Natural killer cell (primary cell): ENCODE measurements around the gene SSX2B. TPM values are rescaled to one million over a fixed set of nuclear protein-coding genes. Genes with fewer than 3 reads are reported as not detected.
"Not testable (repeated sequence)": the region's sequence is repeated elsewhere in the genome, so short reads cannot be mapped to it uniquely, and the experiment has no call there.

Source experiments
- ATAC-seq, 3 donors: fragments of 150-1000 bp in 2 of 3; fragments of 200-7000 bp in 1 of 3; cut with Tn5 transposase; 1 replicate in 1 of 3; 2 replicates in 2 of 3; pipeline ENCODE4 v1.10.0; 2021; ENCODE audit warnings: mild to moderate bottlenecking in 2 of 3, moderate library complexity in 2 of 3
- DNase-seq, 2 donors: peaks; one replicate each; pipeline versions ENCODE4 v3.0.0 to v3.0.0-alpha.2; 2013 to 2021; ENCODE audit warnings: mixed read lengths in 1 of 2
- H3K27ac ChIP-seq: one replicate; pipeline ENCODE4 v1.5.1; 2013; ENCODE audit warnings: mild to moderate bottlenecking, low read length
- H3K27me3 ChIP-seq: one replicate; pipeline ENCODE4 v1.6.1; 2013; ENCODE audit warnings: low read length; ENCODE audit not compliant: control insufficient read depth, insufficient read depth
- H3K36me3 ChIP-seq: one replicate; pipeline ENCODE4 v1.6.1; 2013; ENCODE audit warnings: low read length; ENCODE audit not compliant: control insufficient read depth, insufficient read depth
- H3K4me1 ChIP-seq: one replicate; pipeline ENCODE4 v1.6.1; 2013; ENCODE audit warnings: low read length; ENCODE audit not compliant: control insufficient read depth, insufficient read depth
- H3K4me3 ChIP-seq: one replicate; pipeline ENCODE4 v1.5.1; 2013; ENCODE audit warnings: low read length
- H3K9me3 ChIP-seq: one replicate; pipeline ENCODE4 v1.6.1; 2013; ENCODE audit warnings: low read length; ENCODE audit not compliant: control insufficient read depth, insufficient read depth
- H3K27ac Mint-ChIP-seq, 2 donors: one replicate each; pipeline ENCODE4 v1.8.0; 2022; ENCODE audit warnings: mild to moderate bottlenecking in 2 of 2, mixed read lengths in 2 of 2, moderate library complexity in 1 of 2
- H3K27me3 Mint-ChIP-seq, 2 donors: one replicate each; pipeline ENCODE4 v1.8.0; 2022; ENCODE audit warnings: low read depth in 2 of 2, mixed read lengths in 2 of 2
- H3K36me3 Mint-ChIP-seq: one replicate; pipeline ENCODE4 v1.8.0; 2022; ENCODE audit warnings: mixed read lengths
- H3K4me1 Mint-ChIP-seq, 2 donors: one replicate each; pipeline ENCODE4 v1.8.0; 2022; ENCODE audit warnings: mixed read lengths in 2 of 2
- H3K4me3 Mint-ChIP-seq: one replicate; pipeline ENCODE4 v1.8.0; 2022; ENCODE audit warnings: mild to moderate bottlenecking, moderate library complexity, mixed read lengths
- H3K9me3 Mint-ChIP-seq, 2 donors: one replicate each; pipeline ENCODE4 v1.8.0; 2022; ENCODE audit warnings: mixed read lengths in 2 of 2
- WGBS: methylation state at CpG from one replicate; pipeline ENCODE4 v1.1.7; 2013; ENCODE audit warnings: missing lambda C conversion rate; ENCODE audit not compliant: insufficient coverage; 5-methylcytosine and 5-hydroxymethylcytosine counted together
- intact Hi-C: fragments of 100-400 bp; cut with micrococcal nuclease; formaldehyde crosslinking; loops from one replicate; pipeline ENCODE4 v1.14.2; 2022
- total RNA-seq, 4 donors: library from RNA; stranded (reverse); fragments of 120-200 nt in 1 of 4; gene quantifications; one replicate each; pipeline versions ENCODE4 v1.2.3 to v1.2.4, GENCODE V29; 2013 to 2022

Gene SSX2B
- not detected for total RNA-seq
- not detected for total RNA-seq (2013)

DNA sequence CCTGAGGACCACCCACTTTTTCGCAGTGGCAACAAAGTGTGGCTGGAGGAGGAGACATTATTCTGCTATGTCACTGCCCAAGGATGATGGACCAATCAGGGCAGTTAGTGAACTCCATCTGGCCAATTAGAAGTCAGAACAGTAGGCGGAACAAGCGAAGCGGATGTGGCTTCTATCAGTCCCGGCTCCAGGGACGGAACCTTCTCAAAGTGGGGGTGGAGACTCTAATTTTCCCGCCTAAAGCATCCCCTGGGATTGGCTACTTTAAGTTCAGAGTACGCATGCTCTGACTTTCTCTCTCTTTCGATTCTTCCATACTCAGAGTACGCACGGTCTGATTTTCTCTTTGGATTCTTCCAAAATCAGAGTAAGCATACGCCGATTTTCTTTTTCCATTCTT is at the start of gene SSX2B:
Gene SSX2B, plus strand, starts transcription at position 301 of the 400 bp plus-strand sequence. CDS start 1,429 bp downstream, outside the sequence.
- H3K36me3 ChIP-seq, H3K27me3 ChIP-seq, H3K27ac Mint-ChIP-seq, H3K4me1 ChIP-seq, H3K36me3 Mint-ChIP-seq, intact Hi-C loops, H3K27me3 Mint-ChIP-seq, DNase-seq, H3K4me3 Mint-ChIP-seq, H3K4me3 ChIP-seq, H3K9me3 ChIP-seq, H3K9me3 Mint-ChIP-seq, ATAC-seq, H3K27ac ChIP-seq, H3K4me1 Mint-ChIP-seq: not testable (repeated sequence)
- WGBS = no CpG with 5 or more reads among the region's 13 CpGs

DNA sequence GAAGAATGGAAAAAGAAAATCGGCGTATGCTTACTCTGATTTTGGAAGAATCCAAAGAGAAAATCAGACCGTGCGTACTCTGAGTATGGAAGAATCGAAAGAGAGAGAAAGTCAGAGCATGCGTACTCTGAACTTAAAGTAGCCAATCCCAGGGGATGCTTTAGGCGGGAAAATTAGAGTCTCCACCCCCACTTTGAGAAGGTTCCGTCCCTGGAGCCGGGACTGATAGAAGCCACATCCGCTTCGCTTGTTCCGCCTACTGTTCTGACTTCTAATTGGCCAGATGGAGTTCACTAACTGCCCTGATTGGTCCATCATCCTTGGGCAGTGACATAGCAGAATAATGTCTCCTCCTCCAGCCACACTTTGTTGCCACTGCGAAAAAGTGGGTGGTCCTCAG is 44.0 kb upstream of the SSX2B start, which contains the start of gene SSX2:
Gene SSX2, minus strand, starts transcription at position 101 of the 400 bp plus-strand sequence. CDS start 1,429 bp downstream, outside the sequence.
- DNase-seq, H3K9me3 ChIP-seq, H3K27ac Mint-ChIP-seq, H3K4me3 ChIP-seq, H3K4me3 Mint-ChIP-seq, H3K27ac ChIP-seq, ATAC-seq, H3K4me1 Mint-ChIP-seq, H3K36me3 Mint-ChIP-seq, H3K4me1 ChIP-seq, H3K27me3 ChIP-seq, H3K27me3 Mint-ChIP-seq, H3K9me3 Mint-ChIP-seq, H3K36me3 ChIP-seq, intact Hi-C loops: not testable (repeated sequence)
- WGBS = no CpG with 5 or more reads among the region's 13 CpGs

DNA sequence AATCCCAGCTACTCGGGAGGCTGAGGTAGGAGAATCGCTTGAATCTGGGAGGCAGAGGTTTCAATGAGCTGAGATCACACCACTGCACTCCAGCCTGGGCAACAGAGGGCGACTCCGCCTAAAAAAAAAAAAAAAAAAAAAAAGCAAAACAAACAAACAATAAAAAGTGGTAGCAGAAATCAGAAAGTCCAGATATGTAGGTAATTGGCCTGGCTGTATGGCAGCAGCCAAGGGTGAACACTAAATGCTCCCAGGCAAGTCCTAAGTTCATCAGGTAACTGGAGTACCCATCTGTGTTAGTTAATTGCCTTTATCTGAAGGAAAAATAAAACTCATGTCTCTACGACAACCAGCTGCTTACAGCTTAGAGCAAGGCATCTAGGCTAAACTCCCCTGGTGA is 14.9 kb downstream of the SSX2B start:
- H3K27me3 ChIP-seq, H3K9me3 Mint-ChIP-seq, H3K4me1 ChIP-seq, H3K4me1 Mint-ChIP-seq, H3K27me3 Mint-ChIP-seq, H3K27ac ChIP-seq, intact Hi-C loops, H3K36me3 ChIP-seq, H3K36me3 Mint-ChIP-seq, H3K4me3 ChIP-seq, H3K9me3 ChIP-seq, DNase-seq, ATAC-seq, H3K4me3 Mint-ChIP-seq, H3K27ac Mint-ChIP-seq: not testable (repeated sequence)
- WGBS = no CpG with 5 or more reads among the region's 5 CpGs

DNA sequence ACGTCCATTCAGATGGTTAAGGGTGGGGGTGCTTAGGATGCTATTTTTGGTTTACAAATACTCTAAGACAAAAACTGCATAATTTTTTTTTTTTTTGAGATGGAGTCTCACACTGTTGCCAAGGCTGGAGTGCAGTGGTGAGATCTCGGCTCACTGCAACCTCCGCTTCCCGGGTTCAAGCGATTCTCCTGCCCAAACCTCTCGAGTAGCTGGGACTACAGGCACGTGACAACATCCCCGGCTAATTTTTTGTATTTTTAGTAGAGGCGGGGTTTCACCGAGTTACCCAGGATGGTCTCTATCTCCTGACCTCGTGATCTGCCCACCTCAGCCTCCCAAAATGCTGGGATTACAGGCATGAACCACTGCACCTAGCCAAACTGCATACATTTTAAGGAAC is 22.5 kb downstream of the SSX2B start:
- ATAC-seq, H3K36me3 ChIP-seq, H3K27ac Mint-ChIP-seq, H3K4me3 Mint-ChIP-seq, DNase-seq, H3K9me3 ChIP-seq, H3K4me3 ChIP-seq, intact Hi-C loops, H3K27me3 ChIP-seq, H3K27ac ChIP-seq, H3K4me1 ChIP-seq, H3K36me3 Mint-ChIP-seq, H3K9me3 Mint-ChIP-seq, H3K4me1 Mint-ChIP-seq, H3K27me3 Mint-ChIP-seq: not testable (repeated sequence)
- WGBS = 96% methylated on average over 5 of the region's 11 CpGs

DNA sequence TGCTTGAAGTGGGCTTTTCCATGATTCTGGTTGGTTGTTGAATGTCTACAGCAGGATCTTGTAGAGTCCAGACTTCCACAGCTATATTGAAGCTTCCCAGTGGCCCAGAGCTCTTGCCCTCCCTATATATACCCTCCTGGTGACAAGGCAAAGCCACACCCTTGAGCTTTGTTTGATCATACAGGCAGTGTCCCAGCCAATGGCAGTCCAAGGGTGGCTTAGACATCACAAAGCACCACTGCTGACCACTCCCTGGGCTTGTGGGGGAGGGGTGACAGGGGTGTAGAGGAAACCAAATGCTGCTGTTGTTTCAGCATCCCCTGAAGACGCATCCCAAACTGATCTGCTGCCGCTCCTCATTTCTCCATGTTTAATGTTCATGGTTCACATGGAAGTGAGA is 46.3 kb downstream of the SSX2B start, which contains the start of gene SPANXN5:
Gene SPANXN5, minus strand, starts transcription at position 101 of the 400 bp plus-strand sequence. Its CDS starts 79 bp downstream, at position 22.
- H3K36me3 Mint-ChIP-seq, DNase-seq, H3K4me3 Mint-ChIP-seq, H3K27ac ChIP-seq, H3K27ac Mint-ChIP-seq, H3K27me3 ChIP-seq, H3K9me3 Mint-ChIP-seq, intact Hi-C loops, H3K36me3 ChIP-seq, H3K4me3 ChIP-seq, ATAC-seq, H3K9me3 ChIP-seq, H3K4me1 ChIP-seq, H3K4me1 Mint-ChIP-seq: not testable (repeated sequence)
- 100% methylated on average over 1 of the region's 2 CpGs for WGBS
- H3K27me3 Mint-ChIP-seq = peaks cover 11 to 26% of the 10 kb centered on the region in 2 donors

DNA sequence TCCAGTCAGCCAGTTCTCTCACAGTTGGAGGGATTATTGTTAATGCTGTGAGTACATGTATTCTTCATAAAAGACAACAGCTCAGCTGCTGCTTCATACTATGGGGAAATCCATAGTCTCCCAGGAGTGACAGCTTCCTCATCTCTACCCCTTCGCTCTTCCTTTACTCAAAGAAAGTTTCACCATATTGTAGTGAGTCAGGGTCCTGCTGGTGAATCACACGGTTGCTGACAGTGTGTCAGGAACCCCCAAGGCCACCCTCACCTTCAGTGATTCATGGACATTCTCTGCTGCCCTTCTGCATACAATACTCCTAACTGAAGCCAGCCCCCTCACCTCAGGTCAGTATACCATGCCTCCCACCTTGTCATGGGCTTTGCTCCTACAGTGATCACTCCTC is 53.8 kb downstream of the SSX2B start:
- DNase-seq, H3K27ac Mint-ChIP-seq, intact Hi-C loops, H3K4me3 ChIP-seq, H3K36me3 Mint-ChIP-seq, ATAC-seq, H3K27ac ChIP-seq, H3K27me3 ChIP-seq, H3K4me1 Mint-ChIP-seq, H3K9me3 ChIP-seq, H3K9me3 Mint-ChIP-seq, H3K36me3 ChIP-seq, H3K4me3 Mint-ChIP-seq, H3K4me1 ChIP-seq: not testable (repeated sequence)
- WGBS = 100% methylated on average over 1 of the region's 2 CpGs
- H3K27me3 Mint-ChIP-seq = peaks cover 3 to 22% of the 10 kb centered on the region in 2 donors

Other genes starting within 250 kb of the SSX2B start
- not detected for gene XAGE1B, start 234.2 kb upstream of the SSX2B start, total RNA-seq
- not detected for gene SSX7, start 96.4 kb upstream of the SSX2B start, total RNA-seq
- gene SSX2, start 44.1 kb upstream of the SSX2B start, total RNA-seq = not detected
- not detected for gene SPANXN5, start 46.2 kb downstream of the SSX2B start, total RNA-seq
- gene XAGE5, start 60.0 kb downstream of the SSX2B start, total RNA-seq = not detected
- gene XAGE3, start 116.8 kb downstream of the SSX2B start, total RNA-seq = not detected
- gene FAM156B, start 146.1 kb downstream of the SSX2B start, total RNA-seq = 10 to 100 TPM; 11.2 to 14.3 (median 13.8) TPM
- gene FAM156A, start 207.3 kb downstream of the SSX2B start, total RNA-seq = 10 to 100 TPM; 16.2 to 19.2 (median 18.7) TPM